GM19099 (cell line): Measurements from ENCODE around the gene MYO18B.

Experiments used
- POLR2A ChIP-seq: IDR thresholded peaks from 3 replicates; pipeline ENCODE4 v1.6.1; 2011; ENCODE audit warnings: low read depth; ENCODE audit not compliant: insufficient read length; ENCODE audit errors: extremely low read depth

Gene MYO18B

DNA sequence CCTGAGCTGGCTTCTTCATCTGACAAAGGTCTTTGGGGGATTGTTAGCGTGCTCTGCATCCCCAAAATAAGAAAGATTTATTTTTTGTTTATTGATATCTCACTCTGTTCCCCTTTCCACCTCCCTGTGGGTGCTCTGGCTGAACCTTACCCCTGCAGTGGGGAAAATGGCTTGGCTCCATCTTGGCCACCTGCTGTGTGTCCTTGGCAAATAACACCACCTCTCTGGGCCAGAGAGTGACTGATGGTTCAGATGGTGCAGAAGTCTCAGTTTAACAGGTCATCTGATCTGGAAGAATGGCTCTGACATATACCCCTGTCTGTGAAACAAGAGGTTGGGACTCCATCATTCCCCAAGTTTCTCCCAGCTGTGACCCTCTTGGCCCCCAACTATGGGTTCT lies 157.6 kb downstream of the MYO18B start:
- no peak for TF ChIP-seq POLR2A

DNA sequence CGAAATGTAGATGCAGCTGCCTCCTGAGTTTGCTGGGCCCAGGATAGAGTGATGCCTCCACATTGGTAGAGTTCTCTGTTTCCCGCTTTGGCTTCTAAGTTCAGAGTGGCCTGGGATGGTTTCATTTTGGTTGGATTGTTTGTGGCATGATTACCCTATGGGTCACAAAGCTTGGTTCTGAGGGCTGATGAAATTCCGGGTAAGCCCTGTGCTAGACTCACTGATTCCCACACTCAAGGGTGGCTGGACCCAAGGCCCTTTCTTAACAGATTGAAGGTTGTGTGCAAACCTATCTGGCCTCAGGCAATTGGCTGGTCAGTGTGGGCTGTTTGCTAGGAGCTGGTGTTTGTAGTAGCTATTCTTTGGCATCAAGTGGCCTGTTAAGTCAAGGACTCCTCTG lies 158.4 kb downstream of the MYO18B start:
- no peak for TF ChIP-seq POLR2A

DNA sequence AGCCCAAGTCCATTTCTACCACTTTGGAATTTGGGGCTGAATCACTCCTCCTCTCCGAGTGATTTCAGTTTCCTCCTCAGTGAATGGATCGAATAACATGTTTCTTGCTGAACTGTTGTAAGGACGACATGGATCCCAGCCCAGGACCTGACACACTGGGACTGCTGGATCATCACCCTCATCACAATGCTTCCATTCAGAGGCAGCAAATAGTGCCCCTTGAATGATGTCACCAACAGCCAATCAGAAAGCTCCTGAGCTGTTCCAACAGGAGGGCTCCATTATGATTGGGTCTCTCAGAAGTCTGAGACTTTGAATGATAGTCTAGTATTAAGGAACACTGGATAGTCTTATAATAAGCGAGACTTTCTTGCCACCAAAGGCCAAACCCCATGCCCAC lies 158.9 kb downstream of the MYO18B start:
- no peak for TF ChIP-seq POLR2A

DNA sequence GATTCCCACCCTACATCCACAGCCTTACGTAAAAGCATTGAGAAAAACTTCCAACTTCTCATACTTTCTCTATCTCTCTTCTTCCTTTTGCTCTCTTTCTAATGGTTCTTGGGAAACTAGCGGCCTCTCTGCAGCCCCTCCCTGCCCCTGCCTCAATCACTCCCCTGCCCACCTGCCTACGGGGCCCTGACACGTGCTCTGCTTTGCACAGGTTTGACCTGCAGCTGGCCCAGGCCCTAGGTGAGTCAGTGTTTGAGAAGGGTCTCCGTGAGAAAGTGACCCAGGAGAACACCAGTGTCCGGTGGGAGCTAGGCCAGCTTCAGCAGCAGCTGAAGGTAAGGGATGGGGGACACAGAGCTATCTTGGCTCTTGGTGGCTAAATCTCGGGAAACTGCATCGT lies 160.4 kb downstream of the MYO18B start:
- no peak for TF ChIP-seq POLR2A

DNA sequence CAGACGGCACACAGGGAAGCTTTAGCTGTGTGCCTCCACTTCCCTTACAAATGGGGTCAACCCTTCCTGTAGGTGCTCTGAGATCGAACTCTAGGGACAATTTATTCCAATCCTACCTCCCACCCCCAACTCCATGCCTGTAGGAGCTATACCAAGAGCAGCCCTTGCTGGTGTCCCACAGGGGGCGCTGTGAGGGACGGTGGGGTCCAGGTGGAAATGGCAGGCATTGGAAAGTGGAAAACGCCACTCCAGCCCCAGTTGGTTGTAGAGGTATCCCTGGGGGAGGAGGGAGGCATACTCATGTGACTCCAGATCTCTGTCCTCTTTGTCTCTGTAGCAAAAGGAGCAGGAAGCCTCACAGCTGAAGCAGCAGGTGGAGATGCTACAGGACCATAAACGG lies 161.3 kb downstream of the MYO18B start:
- TF ChIP-seq POLR2A = no peak

DNA sequence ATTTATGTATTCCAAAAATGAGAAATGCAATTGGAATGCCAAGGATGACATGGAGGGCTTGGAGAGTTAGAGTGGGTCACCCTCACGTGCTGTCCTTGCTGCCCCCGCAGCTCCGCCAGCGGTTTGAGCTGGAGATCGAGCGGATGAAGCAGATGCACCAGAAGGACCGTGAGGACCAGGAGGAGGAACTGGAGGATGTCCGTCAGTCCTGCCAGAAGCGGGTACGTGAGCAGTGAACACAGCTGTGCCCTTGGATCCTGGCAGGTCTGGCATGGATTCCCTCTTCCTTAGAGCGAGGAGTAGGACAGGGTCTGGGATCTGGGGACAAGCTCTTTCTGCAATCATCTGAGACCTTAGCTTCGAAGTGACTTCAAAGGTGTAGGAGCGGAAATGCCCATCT lies 166.2 kb downstream of the MYO18B start:
- no peak for TF ChIP-seq POLR2A

DNA sequence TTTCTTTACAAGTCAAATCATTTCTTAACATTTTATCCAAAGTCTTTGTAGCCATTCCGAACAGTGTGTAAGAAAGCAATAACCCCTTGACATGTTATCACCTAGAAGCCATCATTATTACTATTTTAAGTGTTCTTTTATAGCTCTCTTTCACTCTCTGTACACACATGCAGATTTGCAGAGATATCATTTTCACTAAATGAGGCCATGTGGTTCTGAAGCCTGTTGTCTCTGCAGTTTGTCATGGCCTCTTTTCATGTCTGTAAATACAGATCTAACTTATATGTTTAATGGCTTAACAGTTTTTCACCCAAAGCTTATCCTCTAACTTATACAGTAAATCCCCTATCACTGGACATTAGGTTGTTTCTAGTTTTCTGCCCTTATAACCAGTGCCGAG lies 166.8 kb downstream of the MYO18B start:
- no peak for TF ChIP-seq POLR2A

DNA sequence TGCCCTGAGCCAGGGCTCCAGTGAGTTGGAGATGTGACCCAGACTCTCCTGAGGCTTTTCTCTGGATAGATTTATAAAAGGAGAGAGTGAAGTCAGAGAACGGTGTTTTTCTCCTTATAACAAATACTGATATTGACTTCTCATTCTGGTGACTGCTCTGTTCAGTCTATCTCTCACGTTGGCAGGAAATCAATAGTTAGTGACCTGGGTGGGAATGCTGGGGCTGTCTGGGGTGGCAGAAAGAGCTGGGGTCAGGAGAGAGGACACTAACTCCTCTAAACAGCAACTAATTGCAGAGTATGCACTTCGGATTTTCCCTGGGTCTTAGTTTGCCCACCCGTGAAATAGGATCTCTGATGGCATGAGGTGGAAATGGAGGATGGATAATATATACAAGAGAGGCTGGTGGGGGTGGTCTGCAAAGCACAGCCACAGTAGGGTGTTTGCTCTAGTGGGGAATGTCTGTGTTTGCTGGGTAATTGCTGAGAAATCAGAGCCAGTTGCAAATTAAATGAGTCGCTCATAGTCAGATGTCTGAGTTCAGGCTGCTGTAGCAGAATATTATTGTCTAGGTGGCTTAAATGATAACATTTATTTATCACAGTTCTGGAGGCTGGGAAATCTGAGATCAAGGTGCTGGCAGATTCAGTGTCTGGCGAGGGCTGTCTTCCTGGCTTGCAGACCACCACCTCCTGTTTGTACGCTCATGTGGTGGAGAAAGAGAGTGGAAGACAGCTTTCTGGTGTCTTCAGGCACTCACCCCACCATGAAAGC lies 167.8 kb downstream of the MYO18B start:
- no peak for TF ChIP-seq POLR2A

DNA sequence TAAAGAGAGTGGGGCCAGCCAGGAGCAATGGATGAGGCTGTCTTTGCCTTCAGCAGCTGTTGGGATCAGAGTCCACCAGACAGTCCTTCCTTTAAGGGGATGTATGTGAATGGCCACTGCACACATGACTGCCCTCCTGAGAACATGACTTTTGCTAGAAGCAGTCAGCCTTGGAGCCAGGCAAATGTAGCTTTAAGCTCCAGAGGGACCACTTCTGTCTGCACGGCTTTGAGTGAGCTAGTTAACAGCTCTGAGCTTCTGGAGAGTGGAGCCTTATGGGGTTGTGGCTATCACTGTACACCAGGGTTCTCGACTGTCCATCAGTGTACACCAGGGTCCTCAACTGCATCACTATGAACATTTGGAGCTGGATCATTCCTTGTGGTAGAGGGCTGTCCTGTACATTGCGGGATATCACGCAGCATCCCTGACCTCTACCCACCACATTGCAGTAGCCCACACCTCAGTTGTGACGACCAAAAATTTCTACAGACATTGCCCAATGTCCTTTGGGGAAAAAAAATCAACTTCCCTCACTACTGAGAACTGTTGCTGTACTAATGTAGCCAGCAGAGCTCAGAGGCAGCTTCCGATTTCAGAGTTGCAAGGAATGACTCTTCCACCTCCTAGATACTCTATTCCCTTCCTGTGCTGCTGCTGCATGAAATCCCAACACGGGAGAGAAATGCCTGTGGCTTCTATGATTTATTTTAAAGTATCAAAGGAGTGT lies 169.4 kb downstream of the MYO18B start:
- no peak for TF ChIP-seq POLR2A

DNA sequence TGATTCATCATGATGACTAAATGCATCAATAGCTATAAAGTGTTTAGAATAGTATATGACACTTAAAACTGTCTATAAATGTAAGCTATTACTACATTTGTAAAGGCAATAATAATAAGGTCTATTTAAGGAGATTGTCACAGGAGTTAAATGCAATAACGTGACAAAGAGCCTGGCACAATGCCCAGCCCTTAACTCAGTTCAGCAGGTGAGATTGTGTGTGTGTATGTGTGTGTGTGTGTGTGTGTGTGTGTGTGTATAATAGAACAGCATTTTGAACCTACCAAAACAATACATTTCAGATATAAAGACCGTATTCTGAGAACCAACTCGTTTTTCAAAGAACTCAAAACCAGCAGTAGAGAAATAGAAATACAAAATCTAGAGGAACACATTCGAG lies 177.5 kb downstream of the MYO18B start:
- no peak for TF ChIP-seq POLR2A

DNA sequence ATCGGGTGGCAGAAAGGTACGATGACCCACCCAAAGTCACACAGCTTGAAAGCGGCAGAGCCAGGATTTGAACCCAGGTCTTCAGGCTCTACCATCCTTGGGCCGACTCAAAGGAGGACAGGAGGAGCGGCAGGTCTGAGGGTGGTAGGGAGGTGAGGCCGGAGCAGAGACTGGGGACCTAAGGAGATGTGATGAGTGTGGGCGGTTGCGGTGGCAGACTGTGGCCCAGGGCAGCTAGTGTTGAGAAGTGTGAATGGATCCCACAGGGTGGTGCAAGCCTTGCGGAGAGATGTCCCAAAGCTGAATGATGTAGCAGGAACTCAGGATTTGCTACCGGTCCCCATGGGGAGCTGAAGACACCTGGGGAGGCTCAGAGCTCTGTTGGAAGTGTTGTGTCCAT lies 180.2 kb downstream of the MYO18B start:
- TF ChIP-seq POLR2A = no peak

DNA sequence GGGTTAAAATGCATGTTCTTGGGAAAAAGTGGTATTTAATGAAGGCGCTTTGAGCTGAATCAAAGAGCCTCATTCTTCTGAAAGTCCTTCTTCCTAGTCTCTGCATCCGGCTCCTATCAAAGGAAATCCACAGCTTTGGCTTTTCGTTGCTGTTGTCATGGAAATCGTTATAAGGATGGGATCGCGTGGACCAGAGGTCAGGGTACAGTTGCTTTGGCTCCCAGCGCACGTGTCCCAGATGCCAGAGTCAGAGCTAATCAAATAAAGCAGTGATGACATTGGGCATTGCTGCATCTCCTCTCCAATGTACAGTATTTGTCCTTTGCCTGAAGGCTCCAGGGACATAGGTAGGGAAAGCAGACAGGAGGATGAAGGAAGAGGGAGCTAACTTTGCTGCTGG lies 181.9 kb downstream of the MYO18B start:
- no peak for TF ChIP-seq POLR2A

DNA sequence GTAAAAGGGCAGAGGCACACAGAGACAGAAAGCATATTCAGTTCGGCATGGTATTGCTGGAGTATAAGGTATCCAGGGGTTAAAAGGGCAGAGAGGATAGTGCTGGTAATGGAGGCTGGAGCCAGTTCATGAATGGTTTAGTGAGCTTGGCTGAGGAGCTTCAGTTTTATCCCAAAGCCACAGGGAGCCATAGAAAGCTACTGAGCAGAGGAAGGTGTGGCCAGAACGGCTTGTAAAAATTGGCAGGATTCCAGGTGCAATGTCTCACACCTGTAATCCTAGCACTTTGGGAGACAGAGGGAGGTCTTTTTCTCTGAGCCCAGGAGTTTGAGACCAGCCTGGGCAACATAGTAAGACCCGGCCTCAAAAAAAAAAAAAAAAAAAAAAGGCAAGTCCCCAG lies 186.1 kb downstream of the MYO18B start:
- TF ChIP-seq POLR2A = no peak

DNA sequence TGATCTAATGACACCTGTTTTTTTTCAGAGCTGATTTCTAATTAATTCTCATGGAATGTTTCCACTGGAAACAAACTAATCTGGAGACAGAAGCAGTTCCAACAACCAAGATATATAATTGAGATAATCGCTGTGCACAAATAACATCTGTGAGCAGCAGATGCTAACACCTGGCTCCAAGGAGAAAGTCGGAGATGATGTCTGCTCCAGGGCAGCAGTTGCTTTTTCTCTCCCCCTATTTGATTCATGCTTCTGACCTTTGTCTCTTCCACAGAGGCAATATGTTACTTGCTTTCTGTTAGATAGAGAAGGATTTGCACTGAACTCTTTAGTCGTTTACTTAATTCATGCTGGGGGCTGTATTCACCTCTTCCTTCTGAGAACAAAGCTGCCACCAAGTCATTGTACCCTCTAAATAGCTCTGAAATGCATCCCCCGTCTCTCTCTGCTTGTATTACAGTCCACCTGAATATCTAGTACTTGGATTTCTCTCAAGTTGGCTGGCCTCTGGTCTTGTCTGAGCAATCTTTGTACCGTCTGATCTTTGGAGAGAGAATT lies 187.4 kb downstream of the MYO18B start:
- no peak for TF ChIP-seq POLR2A

DNA sequence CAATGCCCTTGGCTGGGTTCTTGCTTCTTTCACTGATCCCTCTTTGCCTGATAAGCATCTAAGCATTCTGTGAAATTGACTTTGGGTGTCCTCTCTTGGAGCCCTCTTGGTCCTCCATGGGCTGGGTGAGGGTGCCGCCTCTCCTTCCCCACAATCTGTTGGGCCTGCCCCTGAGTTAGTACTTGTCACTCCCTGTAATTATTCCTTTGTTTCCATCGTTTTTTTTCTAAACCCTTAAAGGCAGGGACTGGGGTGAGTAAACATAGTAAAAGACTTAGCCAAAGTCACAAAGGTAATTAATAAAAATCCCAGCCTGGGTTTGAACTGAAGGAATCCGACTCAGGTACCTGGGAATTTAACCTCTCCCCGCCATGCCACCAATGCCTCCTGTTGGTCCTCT lies 188.1 kb downstream of the MYO18B start:
- TF ChIP-seq POLR2A = no peak

DNA sequence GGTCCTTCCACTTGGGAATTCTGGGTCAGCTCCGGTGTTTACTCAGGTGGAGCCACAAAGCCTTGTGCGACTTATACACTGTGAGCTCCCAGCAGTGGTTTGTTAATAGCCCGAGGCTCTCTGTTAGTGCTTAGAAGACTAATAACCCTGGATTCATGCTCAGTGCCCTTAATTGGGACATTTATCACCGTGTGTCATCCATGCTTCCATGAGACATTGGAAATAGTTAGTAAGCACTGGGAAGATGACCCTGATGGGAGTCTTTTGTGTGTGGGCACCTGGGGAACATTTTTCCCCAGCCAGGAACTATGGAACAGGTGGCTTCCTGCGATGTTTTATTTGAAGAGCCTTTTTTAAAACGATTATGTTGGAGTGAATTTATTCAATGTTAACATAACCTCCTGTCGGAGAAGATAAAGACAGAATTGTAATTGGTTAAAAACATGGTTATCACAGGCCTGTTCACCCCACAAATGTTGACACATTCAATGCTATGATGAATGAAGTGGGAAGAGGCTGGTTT lies 188.9 kb downstream of the MYO18B start:
- TF ChIP-seq POLR2A = no peak
